Measurements from ENCODE around the gene NFKB2.

The NFKB2 gene

GRCh38 chr10:102414749-102415148, 19.2 kb downstream of the NFKB2 start:
- TF ChIP-seq CTCF (IDR thresholded peaks at IDR 0.05; ENCODE audit: low read depth, low read length) = no peak
- DNase-seq (ENCODE audit: extremely low read depth, low read depth) = no peak

- no peak for DNase-seq (ENCODE audit: extremely low read depth, low read depth)
- no peak for TF ChIP-seq CTCF (IDR thresholded peaks at IDR 0.05; ENCODE audit: low read depth, low read length)
These were observed 20.8 kb downstream of the NFKB2 start for GRCh38 chr10:102416283-102416682.

GRCh38 chr10:102416695-102417094, 21.2 kb downstream of the NFKB2 start:
- no peak for DNase-seq (ENCODE audit: extremely low read depth, low read depth)

DNA sequence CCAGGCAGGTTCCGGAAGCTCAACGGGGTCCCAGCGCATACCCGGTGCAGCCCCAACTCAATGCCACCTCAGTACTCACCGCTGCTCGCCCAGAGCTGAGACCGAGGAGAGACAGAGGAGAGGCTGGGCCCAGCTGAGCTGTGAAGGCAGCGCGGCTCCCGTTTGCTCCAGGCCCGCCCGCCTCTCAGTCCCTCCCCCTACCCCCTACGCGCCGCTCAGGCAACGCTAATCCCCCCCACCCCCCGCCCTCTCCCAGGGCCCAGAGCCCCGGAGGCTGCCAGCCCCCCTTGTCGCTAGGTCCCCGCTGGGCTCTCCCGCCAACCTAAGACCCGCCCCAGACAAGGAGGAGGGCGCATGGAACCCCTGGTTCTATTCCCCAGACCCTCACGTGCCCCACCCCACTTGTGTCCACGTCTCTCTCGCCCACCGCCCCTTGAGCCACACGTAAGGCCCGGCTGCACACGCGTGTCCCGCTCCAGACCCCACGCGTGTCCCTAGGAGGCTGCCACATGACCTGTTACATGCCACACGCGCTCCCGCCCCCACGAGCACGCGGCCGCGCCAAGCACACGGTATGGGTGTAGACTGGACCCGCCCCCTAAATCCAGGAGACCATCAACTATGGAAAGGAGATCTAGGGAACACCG, 23.2 kb downstream of the NFKB2 start, which contains the start of gene PSD:
Gene PSD, minus strand, starts transcription at position 164 of the 647 bp plus-strand sequence. CDS start 1,747 bp downstream, outside the sequence.
- DNase-seq (ENCODE audit: extremely low read depth, low read depth) = no peak
- no peak for TF ChIP-seq CTCF (IDR thresholded peaks at IDR 0.05; ENCODE audit: low read depth, low read length)

More at GRCh38 chr10:102416695-102417094, 21.2 kb downstream of the NFKB2 start:
- no peak for TF ChIP-seq CTCF (IDR thresholded peaks at IDR 0.05; ENCODE audit: low read depth, low read length)

DNA sequence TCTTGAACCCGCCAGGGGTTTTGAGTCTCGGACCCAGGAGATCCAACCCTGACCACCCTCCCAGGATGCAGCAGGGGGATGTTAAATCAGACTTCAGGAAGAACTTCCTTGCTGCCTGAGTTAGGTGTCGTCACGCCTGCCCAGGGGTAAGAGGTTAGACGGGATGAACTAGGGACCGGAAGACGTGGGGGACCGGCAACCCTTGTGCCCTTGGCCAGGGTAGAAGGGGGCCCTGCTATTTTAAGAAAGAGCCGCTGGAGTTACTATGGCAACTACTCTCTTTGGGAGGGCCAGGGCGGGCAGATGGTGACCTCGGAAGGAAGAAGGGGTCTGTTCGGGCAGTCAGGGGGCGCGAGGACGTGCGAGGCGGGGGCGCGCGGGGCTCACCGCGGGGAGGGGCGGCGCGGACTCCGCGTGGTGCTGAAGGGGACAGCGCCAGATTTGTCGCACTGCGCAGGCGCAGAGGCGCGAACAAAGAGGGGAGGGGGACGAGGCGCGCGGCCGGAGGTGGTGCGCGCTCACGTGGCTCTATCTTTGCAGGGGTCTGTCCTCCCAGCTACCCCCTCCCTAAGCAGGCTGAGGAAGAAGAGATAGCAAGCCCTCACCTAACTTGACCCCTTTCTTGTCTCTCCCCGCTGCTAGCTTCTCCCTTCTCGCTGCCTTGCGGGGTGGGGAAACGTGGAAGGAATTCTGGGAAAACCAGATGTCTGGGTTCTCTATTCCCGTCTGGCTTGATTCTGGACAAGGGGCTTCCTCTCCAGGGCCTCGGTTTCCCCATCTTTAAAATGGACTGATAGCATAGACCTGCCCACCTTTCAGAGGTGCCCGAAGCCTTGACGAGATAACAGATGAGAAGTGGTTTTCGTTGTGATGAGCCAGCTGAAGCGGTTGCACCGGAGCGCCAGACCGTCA, 24.0 kb downstream of the NFKB2 start:
- no peak for TF ChIP-seq CTCF (IDR thresholded peaks at IDR 0.05; ENCODE audit: low read depth, low read length)
- no peak for DNase-seq (ENCODE audit: extremely low read depth, low read depth)

- DNase-seq (ENCODE audit: extremely low read depth, low read depth) = no peak
- TF ChIP-seq CTCF (IDR thresholded peaks at IDR 0.05; ENCODE audit: low read depth, low read length) = no peak
These were observed 24.7 kb downstream of the NFKB2 start for GRCh38 chr10:102420181-102420713.

Measured in AG09319 (cell line).